SH-SY5Y (cell line): ENCODE measurements around the gene UGGT2.

Experiments
- GATA2 ChIP-seq: IDR thresholded peaks from 2 replicates; pipeline ENCODE4 v1.6.1; 2011; ENCODE audit warnings: mild to moderate bottlenecking, low read depth, low read length
- GATA3 ChIP-seq: IDR thresholded peaks from 2 replicates; pipeline ENCODE4 v1.6.1; 2011; ENCODE audit warnings: low read depth, mild to moderate bottlenecking, low read length, moderate library complexity

DNA sequence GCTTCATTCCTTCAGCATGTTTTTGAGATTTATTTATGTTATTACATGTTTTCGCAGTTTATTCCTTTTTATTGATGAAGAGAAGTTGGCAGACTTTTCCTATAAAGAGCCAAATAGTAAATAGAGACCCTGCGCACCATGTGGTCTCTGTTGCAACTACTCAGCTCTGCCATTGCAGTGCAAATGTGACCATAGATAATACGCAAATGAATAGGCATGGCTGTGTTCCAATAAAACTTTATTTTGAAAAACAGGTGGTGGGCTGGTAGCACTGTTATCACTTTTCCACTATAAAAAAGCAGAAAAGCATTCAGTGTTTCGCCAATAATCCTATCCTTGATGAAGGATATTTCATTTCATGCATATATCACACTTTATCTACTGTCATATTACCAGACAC lies 281.3 kb downstream of the UGGT2 start:
- TF ChIP-seq GATA2 (0 out of 2 replicates have a peak, but pooled peaks have one; percentile 11), GATA3 (no peak)
